Stimulated activated CD8-positive, alpha-beta memory T cell treated with anti-CD3 and anti-CD28 coated beads, Interleukin-7, amount 100 ng/mL, for 48 hours (primary cell): ENCODE results near the gene MVB12B.

ENCODE experiments used
- DNase-seq, 2 donors: peaks; one replicate each; pipeline ENCODE4 v3.0.0-alpha.2; 2020; ENCODE audit warnings: low read depth in 1 of 2; ENCODE audit errors: extremely low read depth in 1 of 2

The MVB12B gene

GRCh38 chr9:126357074-126357473 is 30.4 kb downstream of the MVB12B start:
- DNase-seq, result no peak

- no peak for DNase-seq
Observed at GRCh38 chr9:126360073-126360472, 33.4 kb downstream of the MVB12B start.

GRCh38 chr9:126361810-126362238 is 35.2 kb downstream of the MVB12B start:
- no peak for DNase-seq

GRCh38 chr9:126363250-126363649 is 36.6 kb downstream of the MVB12B start:
- no peak for DNase-seq

GRCh38 chr9:126363847-126364671 is 37.4 kb downstream of the MVB12B start:
- DNase-seq, result no peak

- DNase-seq, result no peak
Observed at GRCh38 chr9:126365780-126366179, 39.2 kb downstream of the MVB12B start.

- DNase-seq, result no peak
Observed at GRCh38 chr9:126366366-126367011, 39.9 kb downstream of the MVB12B start.

- no peak for DNase-seq
Observed at GRCh38 chr9:126367139-126367538, 40.5 kb downstream of the MVB12B start.

- DNase-seq, result no peak
Observed at GRCh38 chr9:126367616-126368015, 41.0 kb downstream of the MVB12B start.

- DNase-seq, result no peak
Observed at GRCh38 chr9:126368020-126368419, 41.4 kb downstream of the MVB12B start.

GRCh38 chr9:126371007-126371870 is 44.6 kb downstream of the MVB12B start:
- DNase-seq, result no peak

GRCh38 chr9:126372716-126373115 is 46.1 kb downstream of the MVB12B start:
- DNase-seq, result no peak

GRCh38 chr9:126373241-126373640 is 46.6 kb downstream of the MVB12B start:
- no peak for DNase-seq

GRCh38 chr9:126374366-126374781 is 47.7 kb downstream of the MVB12B start:
- DNase-seq, result no peak

GRCh38 chr9:126375386-126375785 is 48.8 kb downstream of the MVB12B start:
- DNase-seq, result no peak

GRCh38 chr9:126376311-126377175 is 49.9 kb downstream of the MVB12B start:
- DNase-seq, result no peak

GRCh38 chr9:126377176-126377509 is 50.5 kb downstream of the MVB12B start:
- DNase-seq, result no peak

GRCh38 chr9:126377536-126377935 is 50.9 kb downstream of the MVB12B start:
- no peak for DNase-seq

GRCh38 chr9:126378761-126379160 is 52.1 kb downstream of the MVB12B start:
- no peak for DNase-seq

- no peak for DNase-seq
Observed at GRCh38 chr9:126379661-126380360, 53.2 kb downstream of the MVB12B start.
